Neural cell (in vitro differentiated cells): ENCODE results near the gene S1PR3. TPM values are rescaled to one million over a fixed set of nuclear protein-coding genes. Genes with fewer than 3 reads are reported as not detected.

Experiments
- H2AFZ ChIP-seq: fragments of 200-600, 300-800 bp; sonication (generic), shearing (Covaris generic); 2 replicates; pipeline ENCODE4 v1.6.0; 2014; ENCODE audit warnings: low read depth, mild to moderate bottlenecking, antibody characterized with exemption, low read length, moderate library complexity
- H3F3A ChIP-seq: fragments of 200-600 bp; shearing (Covaris generic); 2 replicates; pipeline ENCODE4 v1.6.1; 2016; ENCODE audit warnings: mild to moderate bottlenecking, moderate library complexity, mixed read lengths, antibody characterized with exemption, low read length; ENCODE audit not compliant: insufficient read depth, poor library complexity, severe bottlenecking
- H3K27ac ChIP-seq: fragments of 200-600, 300-800 bp; sonication (generic), shearing (Covaris generic); 2 replicates; pipeline ENCODE4 v1.5.1; 2014; ENCODE audit warnings: mild to moderate bottlenecking, low read length, moderate library complexity
- H3K27me3 ChIP-seq: fragments of 300-800, 200-600 bp; sonication (generic), shearing (Covaris generic); 2 replicates; pipeline ENCODE4 v1.6.0; 2014; ENCODE audit warnings: mild to moderate bottlenecking, low read depth, low read length, moderate library complexity; ENCODE audit not compliant: insufficient read depth
- H3K36me3 ChIP-seq: fragments of 300-800, 200-600 bp; sonication (generic), shearing (Covaris generic); 2 replicates; pipeline ENCODE4 v1.5.1; 2014; ENCODE audit warnings: mild to moderate bottlenecking, antibody characterized with exemption, low read length, moderate library complexity; ENCODE audit not compliant: insufficient read depth
- H3K4me2 ChIP-seq: fragments of 300-800, 200-600 bp; sonication (generic), shearing (Covaris generic); 2 replicates; pipeline ENCODE4 v1.6.0; 2014; ENCODE audit warnings: mild to moderate bottlenecking, low read length
- H3K4me3 ChIP-seq: fragments of 300-800, 200-600 bp; sonication (generic), shearing (Covaris generic); 2 replicates; pipeline ENCODE4 v1.5.1; 2014; ENCODE audit warnings: mild to moderate bottlenecking, low read length, moderate library complexity
- H3K79me2 ChIP-seq: fragments of 200-600 bp; shearing (Covaris generic); replicated peaks from 2 replicates; pipeline ENCODE4 v1.6.0; 2014; ENCODE audit warnings: mild to moderate bottlenecking, low read length, moderate library complexity; ENCODE audit not compliant: insufficient read depth
- H3K9ac ChIP-seq: fragments of 300-800, 200-600 bp; sonication (generic), shearing (Covaris generic); 2 replicates; pipeline ENCODE4 v1.6.1; 2016; ENCODE audit warnings: mild to moderate bottlenecking, low read length, mixed read lengths
- H3K9me2 ChIP-seq: fragments of 200-600 bp; shearing (Covaris generic); 2 replicates; pipeline ENCODE4 v1.6.1; 2016; ENCODE audit warnings: mild to moderate bottlenecking, low read length, mixed read lengths; ENCODE audit not compliant: insufficient read depth
- H3K9me3 ChIP-seq: fragments of 200-600, 300-800 bp; sonication (generic), shearing (Covaris generic); 2 replicates; pipeline ENCODE4 v1.6.1; 2016; ENCODE audit warnings: mild to moderate bottlenecking, mixed run types, low read length, moderate library complexity, mixed read lengths
- H4K20me1 ChIP-seq: fragments of 200-600 bp; shearing (Covaris generic); 2 replicates; pipeline ENCODE4 v1.6.1; 2016; ENCODE audit warnings: mild to moderate bottlenecking, mixed run types; ENCODE audit not compliant: insufficient read depth
- CTCF ChIP-seq: fragments of 450-650 bp; IDR thresholded peaks from 2 replicates; pipeline ENCODE4 v1.5.1; 2014; ENCODE audit warnings: antibody characterized with exemption, mild to moderate bottlenecking, moderate library complexity; ENCODE audit not compliant: poor library complexity, severe bottlenecking
- EP300 ChIP-seq: fragments of 450-650 bp; conservative IDR thresholded peaks from 2 replicates; pipeline ENCODE4 v1.6.1; 2014; ENCODE audit warnings: antibody characterized with exemption, mild to moderate bottlenecking, moderate library complexity; ENCODE audit not compliant: poor library complexity, severe bottlenecking
- EZH2 ChIP-seq: fragments of 200-600, 300-800 bp; shearing (Covaris generic), sonication (generic); IDR thresholded peaks from 2 replicates; pipeline ENCODE4 v1.6.1; 2014; ENCODE audit warnings: antibody characterized with exemption, low read length, borderline replicate concordance, mild to moderate bottlenecking; ENCODE audit not compliant: insufficient read depth, poor library complexity, severe bottlenecking
- MXI1 ChIP-seq: fragments of 450-650 bp; conservative IDR thresholded peaks from 2 replicates; pipeline ENCODE4 v1.6.1; 2014; ENCODE audit warnings: antibody characterized with exemption, mild to moderate bottlenecking; ENCODE audit not compliant: poor library complexity, severe bottlenecking
- POLR2AphosphoS5 ChIP-seq: IDR thresholded peaks from 2 replicates; pipeline ENCODE4 v1.6.1; 2012
- RAD21 ChIP-seq: fragments of 450-650 bp; conservative IDR thresholded peaks from 2 replicates; pipeline ENCODE4 v1.6.1; 2014; ENCODE audit warnings: antibody characterized with exemption, mild to moderate bottlenecking, moderate library complexity
- REST ChIP-seq: IDR thresholded peaks from 2 replicates; pipeline ENCODE4 v1.6.1; 2012; ENCODE audit warnings: borderline replicate concordance
- SMC3 ChIP-seq: fragments of 450-650 bp; conservative IDR thresholded peaks from 2 replicates; pipeline ENCODE4 v1.6.1; 2014; ENCODE audit warnings: antibody characterized with exemption, mild to moderate bottlenecking, moderate library complexity; ENCODE audit not compliant: poor library complexity
- TAF1 ChIP-seq: IDR thresholded peaks from 2 replicates; pipeline ENCODE4 v1.6.1; 2012; ENCODE audit warnings: low read depth
- polyA plus RNA-seq: library from polyadenylated mRNA; depleted of rRNA; stranded (reverse); fragments of >200 nt; gene quantifications from 2 replicates; pipeline ENCODE4 v1.2.3, GENCODE V29; 2014

S1PR3 gene
- polyA plus RNA-seq, 1 donor from 2014 or later = 0.12 TPM

GRCh38 chr9:89008744-89009545 lies 17.7 kb downstream of the S1PR3 start:
- no peaks in the 10 kb centered on the region for H3K9me2 ChIP-seq
- no peaks in the 10 kb centered on the region for H4K20me1 ChIP-seq
- TF ChIP-seq EZH2 (no peak), RAD21 (no peak), EP300 (no peak), TAF1 (no peak), SMC3 (no peak), POLR2AphosphoS5 (no peak), MXI1 (no peak), REST (no peak), CTCF (no peak)
- H3K4me3 ChIP-seq = no peak overlapping the region
- no peaks in the 10 kb centered on the region for H3K79me2 ChIP-seq
- H3K4me2 ChIP-seq = no peak overlapping the region
- H3K9ac ChIP-seq = no peak overlapping the region
- no peak overlapping the region for H3K27ac ChIP-seq
- no peaks in the 10 kb centered on the region for H3K9me3 ChIP-seq
- H3K27me3 ChIP-seq = no peaks in the 10 kb centered on the region
- no peaks in the 10 kb centered on the region for H3F3A ChIP-seq
- no peak overlapping the region for H2AFZ ChIP-seq
- H3K36me3 ChIP-seq = no peaks in the 10 kb centered on the region

GRCh38 chr9:89009546-89009840 lies 18.2 kb downstream of the S1PR3 start:
- H4K20me1 ChIP-seq = no peaks in the 10 kb centered on the region
- no peaks in the 10 kb centered on the region for H3F3A ChIP-seq
- no peaks in the 10 kb centered on the region for H3K27me3 ChIP-seq
- H3K9me3 ChIP-seq = no peaks in the 10 kb centered on the region
- H3K4me2 ChIP-seq = no peak overlapping the region
- no peaks in the 10 kb centered on the region for H3K79me2 ChIP-seq
- no peaks in the 10 kb centered on the region for H3K9me2 ChIP-seq
- H3K27ac ChIP-seq = no peak overlapping the region
- no peak overlapping the region for H3K9ac ChIP-seq
- H3K36me3 ChIP-seq = no peaks in the 10 kb centered on the region
- TF ChIP-seq CTCF (no peak), EP300 (no peak), TAF1 (no peak)
- no peak overlapping the region for H2AFZ ChIP-seq
- H3K4me3 ChIP-seq = no peak overlapping the region
